NCI-H2107 (cell line): Measurements from ENCODE around the gene CCNJL.

Experiments used
- DNase-seq: peaks from one replicate; lab custom pipeline; 2025; lab: John Stamatoyannopoulos, UW

Gene CCNJL

GRCh38 chr5:160221082-160221481 is 91.3 kb downstream of the CCNJL start:
- no peak for DNase-seq

- no peak for DNase-seq
These were observed 93.0 kb downstream of the CCNJL start for GRCh38 chr5:160219356-160219755.

GRCh38 chr5:160213537-160213936 is 98.8 kb downstream of the CCNJL start:
- no peak for DNase-seq

DNA sequence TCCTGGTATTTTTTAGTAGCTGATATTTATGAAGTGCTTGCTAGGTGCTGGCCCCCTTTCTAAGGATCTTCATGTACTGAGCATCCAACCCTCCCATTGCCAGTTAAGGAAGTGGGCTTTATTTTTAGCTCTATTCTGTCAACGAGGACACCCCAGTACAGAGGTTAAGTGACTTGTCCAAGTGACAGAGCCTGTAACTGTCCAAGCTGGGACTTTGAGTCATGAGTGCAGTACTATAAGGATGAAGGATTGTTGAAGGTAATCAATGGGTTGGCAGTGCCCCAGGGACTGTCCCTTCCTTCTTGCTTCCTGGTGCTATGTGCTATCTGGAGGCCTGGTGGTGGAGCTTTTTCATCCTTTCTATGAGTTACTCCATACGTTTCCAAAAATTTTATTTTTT is 101.0 kb downstream of the CCNJL start:
- DNase-seq = no peak

DNA sequence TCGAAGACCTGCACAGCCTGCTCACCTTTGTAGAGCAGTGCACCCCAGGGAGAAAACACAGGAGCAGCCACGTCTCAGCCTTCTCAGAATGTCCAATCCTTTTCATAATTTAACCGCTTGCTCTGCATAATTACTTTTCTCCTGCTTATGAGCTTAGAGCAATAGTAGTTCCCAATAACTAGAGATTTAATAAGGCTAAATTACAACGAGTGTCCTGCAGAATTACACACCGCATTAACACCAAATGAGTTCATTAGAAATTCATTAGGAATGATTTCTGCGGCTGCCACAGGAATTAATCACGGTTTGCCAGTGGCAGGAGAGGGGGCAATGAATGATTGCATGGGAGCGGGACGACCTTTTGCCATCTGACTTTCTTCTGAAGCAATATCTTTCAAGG is 101.8 kb downstream of the CCNJL start:
- no peak for DNase-seq

DNA sequence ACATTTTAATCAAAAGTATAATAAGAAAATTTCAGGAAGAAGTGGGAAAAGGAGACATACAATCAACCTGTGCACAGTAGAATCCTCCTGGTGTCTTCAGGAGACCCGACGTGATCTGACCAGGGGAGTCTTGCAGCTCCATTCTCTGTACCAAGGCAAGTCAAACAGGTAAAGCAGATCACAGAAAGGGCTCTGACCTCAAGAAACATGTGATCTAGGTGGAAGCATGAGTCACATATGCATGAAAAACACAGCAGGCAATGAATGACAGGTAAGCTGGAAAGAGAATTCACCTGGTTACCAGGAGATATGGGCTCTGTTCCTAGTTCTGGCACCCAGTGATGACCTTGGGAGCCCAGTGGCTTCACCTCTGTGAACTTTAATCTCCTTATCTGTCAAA is 102.4 kb downstream of the CCNJL start:
- DNase-seq = no peak

DNA sequence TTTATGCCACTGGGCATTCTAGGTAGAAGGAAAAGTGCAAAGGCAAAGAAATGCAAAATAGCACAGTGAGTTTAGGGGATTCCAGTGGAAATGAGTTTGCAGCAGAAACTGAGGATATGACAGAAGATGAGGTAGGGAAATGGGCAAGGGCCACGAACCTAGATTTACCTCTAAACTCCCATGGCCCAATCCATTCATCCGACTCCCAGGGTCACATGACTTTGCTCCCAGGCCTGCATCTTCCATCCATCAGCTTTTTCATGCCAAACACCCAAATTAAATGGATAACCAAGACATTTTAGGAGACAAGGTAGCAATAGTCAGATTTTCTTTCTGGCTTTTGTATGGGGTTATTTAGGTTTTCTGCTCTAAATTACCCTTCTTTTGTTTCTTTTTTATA is 105.3 kb downstream of the CCNJL start:
- DNase-seq = no peak
